AG09309 (cell line): Measurements from ENCODE around the gene GALNT18.

Experiments
- DNase-seq: peaks from one replicate; pipeline ENCODE4 v3.0.0-alpha.2; 2010; ENCODE audit warnings: low read depth
- H3K4me3 ChIP-seq: 2 replicates; pipeline ENCODE4 v1.5.1; 2011; ENCODE audit warnings: mild to moderate bottlenecking, low read depth, low read length, moderate library complexity; ENCODE audit not compliant: control insufficient read depth
- TF ChIP-seq, protein P1 (sequence below): IDR thresholded peaks from 2 replicates; pipeline ENCODE4 v1.5.1; 2011; ENCODE audit warnings: mild to moderate bottlenecking, low read depth, low read length, inconsistent platforms; ENCODE audit not compliant: insufficient read depth, control insufficient read depth; ENCODE audit errors: missing control alignments

GALNT18 gene

DNA sequence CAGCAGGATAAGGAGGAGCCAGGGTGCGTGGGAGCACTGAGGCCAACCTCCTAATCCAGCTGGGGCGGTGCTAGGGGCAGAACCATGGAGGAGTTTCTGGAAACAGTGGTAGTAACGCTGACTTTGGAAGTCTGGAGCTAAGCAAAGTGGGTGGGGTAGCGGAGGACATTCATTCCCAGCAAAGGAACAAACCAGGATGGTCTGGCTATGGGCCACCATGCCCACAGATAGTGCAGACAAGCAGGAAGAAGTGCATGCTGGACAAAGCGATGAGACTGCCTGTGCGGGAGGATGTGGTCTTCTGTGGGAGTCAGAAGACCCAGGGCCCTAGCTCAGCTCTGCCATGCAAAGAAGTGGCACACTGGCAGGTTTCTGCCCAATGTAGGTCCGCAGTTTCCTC is 197.1 kb downstream of the GALNT18 start:
- no peak for DNase-seq
- TF ChIP-seq, protein P1, sequence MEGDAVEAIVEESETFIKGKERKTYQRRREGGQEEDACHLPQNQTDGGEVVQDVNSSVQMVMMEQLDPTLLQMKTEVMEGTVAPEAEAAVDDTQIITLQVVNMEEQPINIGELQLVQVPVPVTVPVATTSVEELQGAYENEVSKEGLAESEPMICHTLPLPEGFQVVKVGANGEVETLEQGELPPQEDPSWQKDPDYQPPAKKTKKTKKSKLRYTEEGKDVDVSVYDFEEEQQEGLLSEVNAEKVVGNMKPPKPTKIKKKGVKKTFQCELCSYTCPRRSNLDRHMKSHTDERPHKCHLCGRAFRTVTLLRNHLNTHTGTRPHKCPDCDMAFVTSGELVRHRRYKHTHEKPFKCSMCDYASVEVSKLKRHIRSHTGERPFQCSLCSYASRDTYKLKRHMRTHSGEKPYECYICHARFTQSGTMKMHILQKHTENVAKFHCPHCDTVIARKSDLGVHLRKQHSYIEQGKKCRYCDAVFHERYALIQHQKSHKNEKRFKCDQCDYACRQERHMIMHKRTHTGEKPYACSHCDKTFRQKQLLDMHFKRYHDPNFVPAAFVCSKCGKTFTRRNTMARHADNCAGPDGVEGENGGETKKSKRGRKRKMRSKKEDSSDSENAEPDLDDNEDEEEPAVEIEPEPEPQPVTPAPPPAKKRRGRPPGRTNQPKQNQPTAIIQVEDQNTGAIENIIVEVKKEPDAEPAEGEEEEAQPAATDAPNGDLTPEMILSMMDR, result no peak
- H3K4me3 ChIP-seq, result no peak overlapping the region

- no peak for DNase-seq
- H3K4me3 ChIP-seq, result no peak overlapping the region
- TF ChIP-seq, protein P1, result no peak
Measured at GRCh38 chr11:11422411-11423128, 199.2 kb downstream of the GALNT18 start.

GRCh38 chr11:11421509-11421908 is 200.3 kb downstream of the GALNT18 start:
- DNase-seq, result no peak
- no peak overlapping the region for H3K4me3 ChIP-seq
- TF ChIP-seq, protein P1, result no peak

DNA sequence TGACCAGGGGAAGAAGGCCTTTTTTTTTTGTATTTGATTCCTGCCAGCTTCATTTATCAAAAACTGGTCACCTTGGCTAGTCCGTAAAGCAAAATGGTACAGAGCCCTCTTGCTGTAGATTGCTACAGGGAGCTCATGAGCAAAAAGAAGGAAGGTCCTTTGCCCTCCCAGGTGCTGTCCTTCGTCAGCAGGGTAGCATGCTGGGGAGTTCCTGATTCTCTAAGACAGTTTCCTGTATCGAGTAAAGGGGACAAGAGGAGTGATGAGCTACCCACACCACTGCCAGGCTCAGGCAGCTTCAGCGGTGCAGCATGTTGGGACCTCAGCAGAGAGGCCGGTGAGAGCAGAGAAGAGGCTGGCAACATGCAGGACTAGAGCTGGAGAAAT is 200.9 kb downstream of the GALNT18 start:
- DNase-seq, result no peak
- TF ChIP-seq, protein P1, result no peak
- no peak overlapping the region for H3K4me3 ChIP-seq

DNA sequence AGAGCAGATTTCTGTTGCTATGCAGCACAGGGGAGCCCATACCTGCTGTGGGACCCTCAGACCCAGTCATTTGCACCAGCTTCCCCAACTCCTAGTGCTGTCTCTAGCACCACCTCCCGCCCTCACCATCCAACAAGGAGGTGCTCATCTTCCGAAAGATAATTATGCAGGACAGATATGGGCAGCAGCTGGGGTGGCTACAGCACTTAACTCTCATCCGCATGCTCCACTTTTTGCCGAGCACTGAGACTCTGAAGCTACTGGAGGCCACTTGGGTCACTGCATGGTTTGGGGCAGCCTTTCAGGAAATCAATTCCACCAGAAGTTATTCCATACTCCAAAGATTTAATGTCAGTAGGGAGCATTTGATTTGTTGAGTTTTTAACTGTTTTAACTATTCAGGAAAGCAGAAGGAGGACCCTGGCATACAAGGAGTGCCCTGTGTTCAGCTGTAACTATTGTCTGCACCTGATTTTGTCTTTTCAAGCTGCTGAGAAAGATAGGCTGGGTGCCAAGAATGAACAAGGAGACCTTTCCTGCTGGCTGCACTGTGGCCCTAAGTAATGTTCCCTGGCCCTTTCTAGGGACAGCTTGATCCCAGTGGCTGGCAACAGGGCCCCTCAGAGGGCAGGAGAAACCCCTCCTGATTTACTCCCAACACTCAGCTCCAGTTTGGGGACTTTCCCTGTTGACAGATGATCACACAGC is 201.5 kb downstream of the GALNT18 start:
- TF ChIP-seq, protein P1, result no peak
- H3K4me3 ChIP-seq, result no peak overlapping the region
- no peak for DNase-seq

DNA sequence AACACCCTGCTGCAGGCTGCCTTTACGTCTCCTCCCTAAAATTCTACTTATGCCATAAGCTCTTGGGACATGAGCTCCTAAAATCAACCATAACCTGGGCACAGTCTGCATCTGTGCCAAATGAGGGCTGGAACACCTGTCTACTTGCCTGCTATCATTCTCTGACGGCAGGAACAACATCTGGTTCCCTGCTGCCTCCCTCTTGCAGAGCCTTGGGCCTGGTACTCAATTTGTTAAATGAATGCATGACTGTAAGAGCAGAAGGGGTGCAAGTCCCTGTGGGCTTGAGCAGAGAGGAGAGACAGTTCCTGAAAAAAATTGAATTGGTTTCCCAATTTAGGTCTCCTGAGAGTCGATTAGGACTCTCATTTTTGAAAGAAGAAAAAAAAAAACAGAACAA is 202.1 kb downstream of the GALNT18 start:
- H3K4me3 ChIP-seq, result no peak overlapping the region
- TF ChIP-seq, protein P1, result no peak
- no peak for DNase-seq
